HepG2 (cell line): ENCODE results near the gene OVOL3. TPM values are rescaled to one million over a fixed set of nuclear protein-coding genes. Genes with fewer than 3 reads are reported as not detected.

Source experiments
- ARHGAP35 ChIP-seq: sonication (generic); formaldehyde crosslinking; IDR thresholded peaks from 2 replicates; pipeline ENCODE4 v1.9.0; 2022; ENCODE audit warnings: mild to moderate bottlenecking, inconsistent platforms, moderate library complexity, missing genetic modification reagents, borderline replicate concordance
- GZF1 ChIP-seq: sonication (generic); formaldehyde crosslinking; IDR thresholded peaks from 2 replicates; pipeline ENCODE4 v1.5.1; 2020; ENCODE audit warnings: mild to moderate bottlenecking, missing genetic modification reagents
- HCFC1 ChIP-seq: fragments of 150-350 bp; IDR thresholded peaks from 2 replicates; pipeline ENCODE4 v1.6.1; 2014; ENCODE audit warnings: low read depth, low read length
- IRX3 ChIP-seq: sonication (generic); formaldehyde crosslinking; IDR thresholded peaks from 2 replicates; pipeline ENCODE4 v1.8.1; 2023; ENCODE audit warnings: mild to moderate bottlenecking, low read depth, missing genetic modification reagents, borderline replicate concordance
- JARID2 ChIP-seq: sonication (generic); formaldehyde crosslinking; IDR thresholded peaks from 2 replicates; pipeline ENCODE4 v1.8.1; 2023; ENCODE audit warnings: missing genetic modification reagents, inconsistent platforms; ENCODE audit not compliant: insufficient replicate concordance
- JDP2 ChIP-seq: sonication (generic); formaldehyde crosslinking; IDR thresholded peaks from 2 replicates; pipeline ENCODE4 v1.8.1; 2022; ENCODE audit warnings: missing genetic modification reagents, borderline replicate concordance
- KDM5B ChIP-seq: sonication (generic); formaldehyde crosslinking; IDR thresholded peaks from 2 replicates; pipeline ENCODE4 v1.4.0; 2020; ENCODE audit warnings: missing genetic modification reagents, mild to moderate bottlenecking, borderline replicate concordance
- KDM6A ChIP-seq: IDR thresholded peaks from 2 replicates; pipeline ENCODE4 v1.6.1; 2016; ENCODE audit warnings: low read depth
- NPAS2 ChIP-seq: sonication (generic); formaldehyde crosslinking; IDR thresholded peaks from 2 replicates; pipeline ENCODE4 v1.8.0; 2022; ENCODE audit warnings: mild to moderate bottlenecking, missing genetic modification reagents, borderline replicate concordance
- NR2F2 ChIP-seq: IDR thresholded peaks from 2 replicates; pipeline ENCODE4 v1.6.1; 2012; ENCODE audit warnings: low read depth, inconsistent platforms, borderline replicate concordance
- NRL ChIP-seq: sonication (generic); formaldehyde crosslinking; IDR thresholded peaks from 2 replicates; pipeline ENCODE4 v1.5.0; 2020; ENCODE audit warnings: missing genetic modification reagents, mild to moderate bottlenecking, moderate library complexity, borderline replicate concordance
- PAF1 ChIP-seq: IDR thresholded peaks from 2 replicates; pipeline ENCODE4 v1.6.1; 2016; ENCODE audit warnings: missing genetic modification reagents, missing compliant biosample characterization
- POGZ ChIP-seq: sonication (generic); formaldehyde crosslinking; IDR thresholded peaks from 2 replicates; pipeline ENCODE4 v1.4.0; 2020; ENCODE audit warnings: mild to moderate bottlenecking, missing genetic modification reagents
- RELA ChIP-seq: sonication (generic); formaldehyde crosslinking; IDR thresholded peaks from 2 replicates; pipeline ENCODE4 v1.4.0; 2020; ENCODE audit warnings: missing genetic modification reagents
- SAFB2 ChIP-seq: sonication (generic); formaldehyde crosslinking; IDR thresholded peaks from 2 replicates; pipeline ENCODE4 v1.5.1; 2020; ENCODE audit warnings: missing genetic modification reagents, low read depth, mild to moderate bottlenecking, borderline replicate concordance
- SSRP1 ChIP-seq: IDR thresholded peaks from 2 replicates; pipeline ENCODE4 v1.6.1; 2016; ENCODE audit warnings: control low read depth
- TARDBP ChIP-seq: sonication (generic); formaldehyde crosslinking; IDR thresholded peaks from 2 replicates; pipeline ENCODE4 v1.8.0; 2022; ENCODE audit warnings: mild to moderate bottlenecking, missing genetic modification reagents
- TRIM22 ChIP-seq: fragments of 450-650 bp; IDR thresholded peaks from 2 replicates; pipeline ENCODE4 v1.6.1; 2017
- ZNF101 ChIP-seq: sonication (generic); formaldehyde crosslinking; IDR thresholded peaks from 2 replicates; pipeline ENCODE4 v1.4.0; 2020; ENCODE audit warnings: mild to moderate bottlenecking, low read depth, missing genetic modification reagents, borderline replicate concordance
- ZNF260 ChIP-seq: sonication (generic); formaldehyde crosslinking; IDR thresholded peaks from 2 replicates; pipeline ENCODE4 v1.4.0; 2020; ENCODE audit warnings: missing genetic modification reagents, low read depth, mild to moderate bottlenecking, borderline replicate concordance
- ZNF34 ChIP-seq: sonication (generic); formaldehyde crosslinking; IDR thresholded peaks from 2 replicates; pipeline ENCODE4 v1.4.0; 2020; ENCODE audit warnings: mild to moderate bottlenecking, missing genetic modification reagents, borderline replicate concordance
- ZNF607 ChIP-seq: sonication (generic); formaldehyde crosslinking; IDR thresholded peaks from 2 replicates; pipeline ENCODE4 v1.5.1; 2020; ENCODE audit warnings: missing genetic modification reagents, mild to moderate bottlenecking, borderline replicate concordance
- ZNF609 ChIP-seq: sonication (generic); formaldehyde crosslinking; IDR thresholded peaks from 2 replicates; pipeline ENCODE4 v1.4.0; 2020; ENCODE audit warnings: mild to moderate bottlenecking, missing genetic modification reagents, borderline replicate concordance
- ZNF891 ChIP-seq: sonication (generic); formaldehyde crosslinking; IDR thresholded peaks from 2 replicates; pipeline ENCODE4 v1.5.0; 2020; ENCODE audit warnings: mild to moderate bottlenecking, missing genetic modification reagents
- polyA plus RNA-seq, 8 experiments: library from polyadenylated mRNA; depleted of rRNA in 3 of 8; stranded (reverse) in 7 of 8; unstranded in 1 of 8; fragments of >200 nt; fragmentation: Illumina TruSeq in 4 of 8; extraction: Trizol in 4 of 8; gene quantifications; 2 replicates each; pipeline versions ENCODE4 v1.2.1 to v1.2.3, GENCODE V29; 2011 to 2016; ENCODE audit warnings: low read depth in 4 of 8, missing spikeins in 1 of 8, mixed read lengths in 1 of 8; ENCODE audit not compliant: insufficient read depth in 1 of 8
- total RNA-seq, 5 experiments: library from RNA; depleted of rRNA; stranded (reverse); fragments of >200 nt; fragmentation: Illumina TruSeq; extraction: Trizol; gene quantifications; 2 replicates each; pipeline ENCODE4 v1.2.3, GENCODE V29; 2016; ENCODE audit warnings: low read depth in 1 of 5

The OVOL3 gene
- total and polyA plus RNA-seq, 2 of the 13 experiments (the other 11 are each of a cell fraction or from before 2014, with no cell fraction given) = not detected

GRCh38 chr19:36139473-36140303 lies 28.7 kb downstream of the OVOL3 start, which contains the start of gene CAPNS1 (continued):
- 0 out of 2 replicates have a peak, but pooled peaks have one; percentile 49 for TF ChIP-seq ZNF609 (CRISPR knock-in tag)
- peak; percentile 10; the same call in 1 of the 2 replicates for TF ChIP-seq ARHGAP35
- no peak for TF ChIP-seq ZNF260 (CRISPR knock-in tag)
- 0 out of 2 replicates have a peak, but pooled peaks have one; percentile 27 for TF ChIP-seq IRX3 (CRISPR knock-in tag)
- TF ChIP-seq ZNF607 = peak; percentile 90
- peak; percentile 61; the same call in 1 of the 2 replicates for TF ChIP-seq NRL (CRISPR knock-in tag)
- TF ChIP-seq RELA = no peak
- TF ChIP-seq HCFC1 = peak; percentile 47; the same call in 1 of the 2 replicates
- no peak for TF ChIP-seq GZF1 (CRISPR knock-in tag)
- TF ChIP-seq KDM5B = peak; percentile 54; the same call in 1 of the 2 replicates
- no peak for TF ChIP-seq NPAS2 (CRISPR knock-in tag)
- TF ChIP-seq ZNF34 (CRISPR knock-in tag) = 0 out of 2 replicates have a peak, but pooled peaks have one; percentile 73
- no peak for TF ChIP-seq PAF1 (CRISPR knock-in tag)
- 0 out of 2 replicates have a peak, but pooled peaks have one; percentile 89 for TF ChIP-seq SAFB2
- no peak for TF ChIP-seq ZNF891 (CRISPR knock-in tag)
- peak; percentile 95 for TF ChIP-seq TARDBP
- TF ChIP-seq NR2F2 = no peak; the same call in 1 of the 2 replicates
- no peak; the same call in 1 of the 2 replicates for TF ChIP-seq SSRP1
- no peak for TF ChIP-seq JDP2 (CRISPR knock-in tag)
- TF ChIP-seq KDM6A (CRISPR knock-in tag) = no peak
- no peak for TF ChIP-seq ZNF101 (CRISPR knock-in tag)
- no peak for TF ChIP-seq TRIM22
- TF ChIP-seq JARID2 (CRISPR knock-in tag) = no peak
- peak; percentile 70; the same call in 1 of the 2 replicates for TF ChIP-seq POGZ (CRISPR knock-in tag)
